ENCODE data around the gene ANKS4B. TPM values are rescaled to one million over a fixed set of nuclear protein-coding genes. Genes with fewer than 3 reads are reported as not detected.

Gene ANKS4B, protein sequence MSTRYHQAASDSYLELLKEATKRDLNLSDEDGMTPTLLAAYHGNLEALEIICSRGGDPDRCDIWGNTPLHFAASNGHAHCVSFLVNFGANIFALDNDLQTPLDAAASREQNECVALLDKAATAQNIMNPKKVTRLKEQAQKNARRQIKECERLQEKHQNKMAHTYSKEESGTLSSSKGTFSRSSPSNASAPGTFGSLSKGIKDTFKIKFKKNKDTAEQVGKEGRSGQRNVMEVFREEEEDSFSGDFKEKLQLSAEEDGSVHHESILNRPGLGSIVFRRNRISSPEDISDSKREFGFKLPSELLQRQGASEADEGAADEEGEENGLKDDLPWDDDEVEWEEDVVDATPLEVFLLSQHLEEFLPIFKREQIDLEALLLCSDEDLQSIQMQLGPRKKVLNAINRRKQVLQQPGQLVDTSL
- total RNA-seq (2021) (0.05 to 0.09 TPM (median 0.07 TPM) in 3 replicates), Bru-seq, nascent RNA (not detected)
- long read RNA-seq, experiment 1 = 0 reads
- long read RNA-seq, experiment 2 = 0 reads
- long read RNA-seq, experiment 3 = 0 reads

DNA sequence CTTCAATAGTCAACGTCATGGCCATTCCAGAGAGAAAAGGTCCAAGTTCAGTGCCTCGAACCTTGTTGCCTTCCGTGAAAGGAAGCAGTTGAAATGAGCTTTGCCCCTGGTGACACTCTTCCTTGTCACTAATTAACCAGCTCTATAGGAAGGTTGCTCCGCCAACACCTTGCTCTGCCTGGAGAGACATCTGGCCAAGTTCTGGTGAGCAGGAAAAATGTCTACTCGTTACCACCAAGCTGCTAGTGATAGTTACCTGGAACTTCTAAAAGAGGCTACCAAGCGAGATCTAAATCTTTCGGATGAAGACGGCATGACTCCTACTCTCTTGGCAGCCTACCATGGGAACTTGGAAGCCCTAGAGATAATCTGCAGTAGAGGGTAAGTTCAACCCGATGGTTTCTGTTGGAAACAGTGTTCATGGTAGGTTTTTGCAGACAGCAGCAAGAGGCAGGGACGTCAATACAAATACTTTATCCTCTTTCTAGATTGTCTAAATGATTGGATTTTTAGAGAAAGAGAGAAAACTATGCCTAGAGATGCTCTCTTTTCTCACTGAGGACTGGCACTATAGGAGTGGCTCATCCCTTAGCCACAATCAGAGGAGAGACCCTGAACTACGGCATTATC lies at the start of gene ANKS4B:
ANKS4B (plus strand) TSS at position 179 of the 630 bp plus-strand sequence; CDS start at position 218, 39 bp downstream.
- peak; percentile 68 for TF ChIP-seq GABPB1 (CRISPR knock-in tag; IDR thresholded peaks at IDR 0.05)
- TF ChIP-seq, protein P1, sequence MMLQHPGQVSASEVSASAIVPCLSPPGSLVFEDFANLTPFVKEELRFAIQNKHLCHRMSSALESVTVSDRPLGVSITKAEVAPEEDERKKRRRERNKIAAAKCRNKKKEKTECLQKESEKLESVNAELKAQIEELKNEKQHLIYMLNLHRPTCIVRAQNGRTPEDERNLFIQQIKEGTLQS (CRISPR knock-in tag; conservative IDR thresholded peaks at IDR 0.05) = no peak
- H3K9me3 Mint-ChIP-seq = no peaks in the 10 kb centered on the region
- ChIA-PET CTCF (interaction anchor here (1.5 kb wide), 1 partner anchor 45 kb away, joined by 4 read pairs; no protein-coding TSS in a partner anchor), POLR2A (no interaction called here)
- no peaks in the 10 kb centered on the region for H3K4me1 Mint-ChIP-seq
- no peak within 1 kb of the TSS for H3K27ac Mint-ChIP-seq
- ATAC-seq (no peak), DNase-seq (ENCODE audit: low spot score) (no peak)
- H3K4me3 Mint-ChIP-seq = no peak within 1 kb of the TSS
- no peaks in the 10 kb centered on the region for H3K36me3 Mint-ChIP-seq
- no peaks in the 10 kb centered on the region; the same call in 1 of the 2 replicates for H3K27me3 Mint-ChIP-seq (ENCODE audit: low read depth)

DNA sequence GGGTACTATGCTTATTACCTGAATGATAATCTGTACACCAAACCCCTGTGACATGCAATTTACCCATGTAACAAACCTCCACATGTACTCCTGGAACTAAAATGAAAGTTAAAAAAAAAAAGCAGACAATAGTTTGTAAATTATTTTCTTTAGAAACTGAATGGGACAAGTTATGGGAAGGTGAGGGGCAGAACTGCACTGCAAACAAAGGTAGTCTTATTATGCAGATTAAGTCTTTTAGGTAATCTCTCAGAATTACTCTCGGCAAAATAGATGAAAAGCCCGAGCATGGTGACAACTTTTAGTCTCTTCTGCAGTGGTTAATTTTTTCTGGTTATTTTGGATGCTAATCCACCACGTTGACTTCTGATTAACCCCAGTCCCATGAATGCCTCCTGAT lies 49.5 kb upstream of the ANKS4B start:
- ChIA-PET CTCF (interaction anchor here (1.3 kb wide), 1 partner anchor 94 kb away, joined by 3 read pairs; the partner anchor contains the start of gene CRYM), POLR2A (no interaction called here)
- H3K4me3 Mint-ChIP-seq = no peak overlapping the region
- H3K27ac Mint-ChIP-seq = no peak overlapping the region
- H3K9me3 Mint-ChIP-seq = peaks cover 38% of the 10 kb centered on the region
- TF ChIP-seq EMX1 (CRISPR knock-in tag; IDR thresholded peaks at IDR 0.05) (no peak), ZNF423 (CRISPR knock-in tag; IDR thresholded peaks at IDR 0.05) (no peak), RORB (CRISPR knock-in tag; IDR thresholded peaks at IDR 0.05) (no peak), CREM (CRISPR knock-in tag; IDR thresholded peaks at IDR 0.05) (no peak), ZNF232 (CRISPR knock-in tag; IDR thresholded peaks at IDR 0.05) (no peak), IRF2 (CRISPR knock-in tag; IDR thresholded peaks at IDR 0.05; ENCODE audit: borderline replicate concordance, low read depth) (no peak)
- TF ChIP-seq, protein P2, sequence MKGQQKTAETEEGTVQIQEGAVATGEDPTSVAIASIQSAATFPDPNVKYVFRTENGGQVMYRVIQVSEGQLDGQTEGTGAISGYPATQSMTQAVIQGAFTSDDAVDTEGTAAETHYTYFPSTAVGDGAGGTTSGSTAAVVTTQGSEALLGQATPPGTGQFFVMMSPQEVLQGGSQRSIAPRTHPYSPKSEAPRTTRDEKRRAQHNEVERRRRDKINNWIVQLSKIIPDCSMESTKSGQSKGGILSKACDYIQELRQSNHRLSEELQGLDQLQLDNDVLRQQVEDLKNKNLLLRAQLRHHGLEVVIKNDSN (CRISPR knock-in tag; IDR thresholded peaks at IDR 0.05) = no peak
- TF ChIP-seq, protein P3, sequence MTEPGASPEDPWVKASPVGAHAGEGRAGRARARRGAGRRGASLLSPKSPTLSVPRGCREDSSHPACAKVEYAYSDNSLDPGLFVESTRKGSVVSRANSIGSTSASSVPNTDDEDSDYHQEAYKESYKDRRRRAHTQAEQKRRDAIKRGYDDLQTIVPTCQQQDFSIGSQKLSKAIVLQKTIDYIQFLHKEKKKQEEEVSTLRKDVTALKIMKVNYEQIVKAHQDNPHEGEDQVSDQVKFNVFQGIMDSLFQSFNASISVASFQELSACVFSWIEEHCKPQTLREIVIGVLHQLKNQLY (CRISPR knock-in tag; IDR thresholded peaks at IDR 0.05) = no peak
- TF ChIP-seq, protein P4, sequence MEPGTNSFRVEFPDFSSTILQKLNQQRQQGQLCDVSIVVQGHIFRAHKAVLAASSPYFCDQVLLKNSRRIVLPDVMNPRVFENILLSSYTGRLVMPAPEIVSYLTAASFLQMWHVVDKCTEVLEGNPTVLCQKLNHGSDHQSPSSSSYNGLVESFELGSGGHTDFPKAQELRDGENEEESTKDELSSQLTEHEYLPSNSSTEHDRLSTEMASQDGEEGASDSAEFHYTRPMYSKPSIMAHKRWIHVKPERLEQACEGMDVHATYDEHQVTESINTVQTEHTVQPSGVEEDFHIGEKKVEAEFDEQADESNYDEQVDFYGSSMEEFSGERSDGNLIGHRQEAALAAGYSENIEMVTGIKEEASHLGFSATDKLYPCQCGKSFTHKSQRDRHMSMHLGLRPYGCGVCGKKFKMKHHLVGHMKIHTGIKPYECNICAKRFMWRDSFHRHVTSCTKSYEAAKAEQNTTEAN (CRISPR knock-in tag; IDR thresholded peaks at IDR 0.05) = no peak
- TF ChIP-seq, protein P5, sequence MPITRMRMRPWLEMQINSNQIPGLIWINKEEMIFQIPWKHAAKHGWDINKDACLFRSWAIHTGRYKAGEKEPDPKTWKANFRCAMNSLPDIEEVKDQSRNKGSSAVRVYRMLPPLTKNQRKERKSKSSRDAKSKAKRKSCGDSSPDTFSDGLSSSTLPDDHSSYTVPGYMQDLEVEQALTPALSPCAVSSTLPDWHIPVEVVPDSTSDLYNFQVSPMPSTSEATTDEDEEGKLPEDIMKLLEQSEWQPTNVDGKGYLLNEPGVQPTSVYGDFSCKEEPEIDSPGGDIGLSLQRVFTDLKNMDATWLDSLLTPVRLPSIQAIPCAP (CRISPR knock-in tag; IDR thresholded peaks at IDR 0.05) = no peak
- TF ChIP-seq, protein P6, sequence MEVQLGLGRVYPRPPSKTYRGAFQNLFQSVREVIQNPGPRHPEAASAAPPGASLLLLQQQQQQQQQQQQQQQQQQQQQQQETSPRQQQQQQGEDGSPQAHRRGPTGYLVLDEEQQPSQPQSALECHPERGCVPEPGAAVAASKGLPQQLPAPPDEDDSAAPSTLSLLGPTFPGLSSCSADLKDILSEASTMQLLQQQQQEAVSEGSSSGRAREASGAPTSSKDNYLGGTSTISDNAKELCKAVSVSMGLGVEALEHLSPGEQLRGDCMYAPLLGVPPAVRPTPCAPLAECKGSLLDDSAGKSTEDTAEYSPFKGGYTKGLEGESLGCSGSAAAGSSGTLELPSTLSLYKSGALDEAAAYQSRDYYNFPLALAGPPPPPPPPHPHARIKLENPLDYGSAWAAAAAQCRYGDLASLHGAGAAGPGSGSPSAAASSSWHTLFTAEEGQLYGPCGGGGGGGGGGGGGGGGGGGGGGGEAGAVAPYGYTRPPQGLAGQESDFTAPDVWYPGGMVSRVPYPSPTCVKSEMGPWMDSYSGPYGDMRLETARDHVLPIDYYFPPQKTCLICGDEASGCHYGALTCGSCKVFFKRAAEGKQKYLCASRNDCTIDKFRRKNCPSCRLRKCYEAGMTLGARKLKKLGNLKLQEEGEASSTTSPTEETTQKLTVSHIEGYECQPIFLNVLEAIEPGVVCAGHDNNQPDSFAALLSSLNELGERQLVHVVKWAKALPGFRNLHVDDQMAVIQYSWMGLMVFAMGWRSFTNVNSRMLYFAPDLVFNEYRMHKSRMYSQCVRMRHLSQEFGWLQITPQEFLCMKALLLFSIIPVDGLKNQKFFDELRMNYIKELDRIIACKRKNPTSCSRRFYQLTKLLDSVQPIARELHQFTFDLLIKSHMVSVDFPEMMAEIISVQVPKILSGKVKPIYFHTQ (CRISPR knock-in tag; IDR thresholded peaks at IDR 0.05) = no peak
- DNase-seq (ENCODE audit: low spot score) (no peak), ATAC-seq (no peak)
- peaks cover 53% of the 10 kb centered on the region for H3K36me3 Mint-ChIP-seq
- H3K4me1 Mint-ChIP-seq = no peaks in the 10 kb centered on the region
- peaks cover 2% of the 10 kb centered on the region; the same call in 1 of the 2 replicates for H3K27me3 Mint-ChIP-seq (ENCODE audit: low read depth)

Measured in WTC11 (cell line).